Thymus (tissue), 11 donors: Measurements from ENCODE around the gene TIMM13. TPM values are rescaled to one million over a fixed set of nuclear protein-coding genes. Genes with fewer than 3 reads are reported as not detected.

Source experiments
- DNase-seq, 9 donors: peaks; one replicate each; pipeline ENCODE4 v3.0.0-alpha.2; 2013; ENCODE audit warnings: low spot score in 9 of 9, low read depth in 6 of 9, missing footprints in 1 of 9
- H3K27ac ChIP-seq, 2 donors: one replicate each; pipeline ENCODE4 v1.5.1; 2013; ENCODE audit warnings: control low read depth in 1 of 2, low read depth in 1 of 2, low read length in 1 of 2, mild to moderate bottlenecking in 1 of 2, moderate library complexity in 1 of 2
- H3K27me3 ChIP-seq, 2 donors: one replicate each; pipeline ENCODE4 v1.5.1; 2013; ENCODE audit warnings: low read length in 1 of 2; ENCODE audit not compliant: control insufficient read depth in 2 of 2, insufficient read depth in 1 of 2
- H3K36me3 ChIP-seq, 2 donors: one replicate each; pipeline ENCODE4 v1.5.1; 2013; ENCODE audit warnings: low read length in 1 of 2, mild to moderate bottlenecking in 1 of 2, moderate library complexity in 1 of 2; ENCODE audit not compliant: control insufficient read depth in 2 of 2, insufficient read depth in 2 of 2
- H3K4me1 ChIP-seq, 2 donors: one replicate each; pipeline ENCODE4 v1.5.1; 2013; ENCODE audit warnings: low read length in 2 of 2; ENCODE audit not compliant: control insufficient read depth in 2 of 2, insufficient read depth in 2 of 2
- H3K4me3 ChIP-seq, 2 donors: one replicate each; pipeline ENCODE4 v1.5.1; 2013; ENCODE audit warnings: low read length in 2 of 2, control low read depth in 1 of 2, mild to moderate bottlenecking in 1 of 2
- H3K9me3 ChIP-seq, 2 donors: one replicate each; pipeline ENCODE4 v1.5.1; 2013; ENCODE audit warnings: low read length in 1 of 2, mild to moderate bottlenecking in 1 of 2; ENCODE audit not compliant: control insufficient read depth in 2 of 2, insufficient read depth in 1 of 2
- WGBS: extraction: QIAGEN DNeasy Blood & Tissue Kit; methylation state at CpG from one replicate; pipeline ENCODE4 v1.1.7; 2013; 5-methylcytosine and 5-hydroxymethylcytosine counted together
- polyA plus RNA-seq: library from polyadenylated mRNA; stranded (reverse); fragments of 200-250 nt; gene quantifications from one replicate; pipeline ENCODE4 v1.2.3, GENCODE V29; 2013
- total RNA-seq: library from RNA; stranded (reverse); fragments of 120-200 nt; gene quantifications from one replicate; pipeline ENCODE4 v1.2.4, GENCODE V29; 2013
- donor health status: healthy.

Gene TIMM13
- total and polyA plus RNA-seq, 2 donors = 56.1 to 73.2 TPM

GRCh38 chr19:2436384-2436783 is 9.0 kb upstream of the TIMM13 start:
- no peak for DNase-seq
- no peaks in the 10 kb centered on the region for H3K27me3 ChIP-seq
- no peaks in the 10 kb centered on the region for H3K9me3 ChIP-seq
- no peak overlapping the region for H3K27ac ChIP-seq
- no peaks in the 10 kb centered on the region for H3K4me1 ChIP-seq
- H3K4me3 ChIP-seq = no peak overlapping the region
- H3K36me3 ChIP-seq = peaks cover 63 to 66% of the 10 kb centered on the region in 2 donors
- WGBS = 99% methylated on average over 39 of the region's 39 CpGs

- DNase-seq = no peak
- Histone ChIP-seq H3K27me3 (no peaks in the 10 kb centered on the region), H3K9me3 (no peaks in the 10 kb centered on the region), H3K27ac (no peak overlapping the region), H3K4me3 (no peak overlapping the region), H3K4me1 (no peaks in the 10 kb centered on the region), H3K36me3 (peaks cover 73 to 74% of the 10 kb centered on the region in 2 donors)
- WGBS = 99% methylated on average over 42 of the region's 42 CpGs
Measured at GRCh38 chr19:2434721-2435265, 7.4 kb upstream of the TIMM13 start.

GRCh38 chr19:2434267-2434666 is 6.9 kb upstream of the TIMM13 start:
- no peaks in the 10 kb centered on the region for H3K27me3 ChIP-seq
- no peak overlapping the region for H3K27ac ChIP-seq
- WGBS = 98% methylated on average over 22 of the region's 22 CpGs
- no peak for DNase-seq
- no peaks in the 10 kb centered on the region for H3K9me3 ChIP-seq
- peaks cover 74 to 76% of the 10 kb centered on the region in 2 donors for H3K36me3 ChIP-seq
- no peak overlapping the region for H3K4me3 ChIP-seq
- H3K4me1 ChIP-seq = no peaks in the 10 kb centered on the region

- peaks cover 73 to 76% of the 10 kb centered on the region in 2 donors for H3K36me3 ChIP-seq
- no peaks in the 10 kb centered on the region for H3K9me3 ChIP-seq
- H3K27ac ChIP-seq = no peak overlapping the region
- no peak for DNase-seq
- no peak overlapping the region for H3K4me3 ChIP-seq
- H3K4me1 ChIP-seq = no peaks in the 10 kb centered on the region
- H3K27me3 ChIP-seq = no peaks in the 10 kb centered on the region
- WGBS = 98% methylated on average over 30 of the region's 30 CpGs
Measured at GRCh38 chr19:2433854-2434253, 6.5 kb upstream of the TIMM13 start.

- no peaks in the 10 kb centered on the region for H3K9me3 ChIP-seq
- WGBS = 98% methylated on average over 25 of the region's 25 CpGs
- no peak for DNase-seq
- H3K27ac ChIP-seq = no peak overlapping the region
- H3K4me3 ChIP-seq = no peak overlapping the region
- H3K27me3 ChIP-seq = no peaks in the 10 kb centered on the region
- H3K4me1 ChIP-seq = peaks cover 0 to 10% of the 10 kb centered on the region in 2 donors
- peaks cover 59 to 63% of the 10 kb centered on the region in 2 donors for H3K36me3 ChIP-seq
Measured at GRCh38 chr19:2432131-2432848, 4.9 kb upstream of the TIMM13 start.

GRCh38 chr19:2431318-2432055 is 4.1 kb upstream of the TIMM13 start:
- H3K27me3 ChIP-seq = no peaks in the 10 kb centered on the region
- no peaks in the 10 kb centered on the region for H3K9me3 ChIP-seq
- H3K36me3 ChIP-seq = peaks cover 52 to 55% of the 10 kb centered on the region in 2 donors
- H3K4me3 ChIP-seq = no peak overlapping the region
- WGBS = 98% methylated on average over 37 of the region's 37 CpGs
- peaks cover 1 to 13% of the 10 kb centered on the region in 2 donors for H3K4me1 ChIP-seq
- no peak overlapping the region for H3K27ac ChIP-seq
- DNase-seq = no peak

- WGBS = 97% methylated on average over 25 of the region's 25 CpGs
- no peak for DNase-seq
- peaks cover 53 to 57% of the 10 kb centered on the region in 2 donors for H3K36me3 ChIP-seq
Measured at GRCh38 chr19:2429917-2430535, 2.6 kb upstream of the TIMM13 start.

GRCh38 chr19:2428756-2429711 is 1.6 kb upstream of the TIMM13 start:
- H3K27me3 ChIP-seq = no peaks in the 10 kb centered on the region
- peaks cover 18 to 24% of the 10 kb centered on the region in 2 donors for H3K4me1 ChIP-seq
- WGBS = 96% methylated on average over 37 of the region's 37 CpGs
- DNase-seq = no peak
- H3K27ac ChIP-seq = no peak overlapping the region
- H3K36me3 ChIP-seq = peaks cover 47 to 53% of the 10 kb centered on the region in 2 donors
- no peaks in the 10 kb centered on the region for H3K9me3 ChIP-seq
- no peak overlapping the region for H3K4me3 ChIP-seq

More at GRCh38 chr19:2429917-2430535, 2.6 kb upstream of the TIMM13 start:
- peaks cover 13 to 24% of the 10 kb centered on the region in 2 donors for H3K4me1 ChIP-seq
- no peaks in the 10 kb centered on the region for H3K27me3 ChIP-seq
- H3K27ac ChIP-seq = no peak overlapping the region
- H3K4me3 ChIP-seq = no peak overlapping the region
- H3K9me3 ChIP-seq = no peaks in the 10 kb centered on the region
